ENCODE data around the gene CAPN5. TPM values are rescaled to one million over a fixed set of nuclear protein-coding genes. Genes with fewer than 3 reads are reported as not detected.

CAPN5 gene
- total RNA-seq, 1 donor from 2014 or later = 7.2 TPM

- Histone ChIP-seq H3K36me3 (no peaks in the 10 kb centered on the region), H3K27ac (no peak overlapping the region), H3K9me3 (no peaks in the 10 kb centered on the region), H3K4me3 (no peak overlapping the region), H3K27me3 (ENCODE audit: low read depth) (no peaks in the 10 kb centered on the region), H3K4me1 (no peaks in the 10 kb centered on the region)
- intact Hi-C loops (cut with DNase I) = no loop called here
- ATAC-seq (no peak), DNase-seq (peak; percentile 36)
- TF ChIP-seq, protein P1, sequence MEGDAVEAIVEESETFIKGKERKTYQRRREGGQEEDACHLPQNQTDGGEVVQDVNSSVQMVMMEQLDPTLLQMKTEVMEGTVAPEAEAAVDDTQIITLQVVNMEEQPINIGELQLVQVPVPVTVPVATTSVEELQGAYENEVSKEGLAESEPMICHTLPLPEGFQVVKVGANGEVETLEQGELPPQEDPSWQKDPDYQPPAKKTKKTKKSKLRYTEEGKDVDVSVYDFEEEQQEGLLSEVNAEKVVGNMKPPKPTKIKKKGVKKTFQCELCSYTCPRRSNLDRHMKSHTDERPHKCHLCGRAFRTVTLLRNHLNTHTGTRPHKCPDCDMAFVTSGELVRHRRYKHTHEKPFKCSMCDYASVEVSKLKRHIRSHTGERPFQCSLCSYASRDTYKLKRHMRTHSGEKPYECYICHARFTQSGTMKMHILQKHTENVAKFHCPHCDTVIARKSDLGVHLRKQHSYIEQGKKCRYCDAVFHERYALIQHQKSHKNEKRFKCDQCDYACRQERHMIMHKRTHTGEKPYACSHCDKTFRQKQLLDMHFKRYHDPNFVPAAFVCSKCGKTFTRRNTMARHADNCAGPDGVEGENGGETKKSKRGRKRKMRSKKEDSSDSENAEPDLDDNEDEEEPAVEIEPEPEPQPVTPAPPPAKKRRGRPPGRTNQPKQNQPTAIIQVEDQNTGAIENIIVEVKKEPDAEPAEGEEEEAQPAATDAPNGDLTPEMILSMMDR (IDR thresholded peaks at IDR 0.05) = no peak
These were observed 26.5 kb downstream of the CAPN5 start for GRCh38 chr11:77093056-77093891.

- DNase-seq = peak; percentile 18
- intact Hi-C loops (cut with DNase I) = no loop called here
- no peaks in the 10 kb centered on the region for H3K4me1 ChIP-seq
These were observed 27.4 kb downstream of the CAPN5 start for GRCh38 chr11:77093987-77094840.

DNA sequence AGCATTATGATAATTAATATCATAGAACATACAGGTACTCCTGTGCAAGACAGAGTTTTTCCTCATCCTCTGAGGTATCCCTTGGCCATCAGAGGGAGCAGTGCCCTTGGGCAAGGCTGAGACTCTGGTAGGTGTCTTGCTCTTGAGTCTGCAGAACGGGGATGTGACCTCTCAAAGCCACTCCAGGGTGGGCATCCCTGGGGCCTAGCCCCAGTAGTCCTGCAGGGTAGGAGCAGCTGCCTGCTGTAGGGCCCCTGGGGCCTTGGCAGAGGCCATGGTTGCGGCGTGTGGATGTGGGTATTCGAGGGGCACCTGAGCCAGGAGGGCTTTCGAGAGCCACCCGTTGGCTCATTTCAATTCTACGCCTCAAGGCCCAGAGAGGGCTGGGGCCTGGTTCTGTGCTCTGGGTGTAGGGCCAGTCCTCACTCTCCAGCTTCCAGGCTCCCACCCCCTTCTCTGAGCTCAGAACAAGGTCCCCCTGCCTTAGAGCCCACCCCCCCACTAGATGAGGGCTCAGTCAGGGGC lies 28.1 kb downstream of the CAPN5 start:
- no peak overlapping the region for H3K27ac ChIP-seq
- TF ChIP-seq, protein P1 (IDR thresholded peaks at IDR 0.05) = no peak
- H3K27me3 ChIP-seq (ENCODE audit: low read depth) = no peaks in the 10 kb centered on the region
- H3K36me3 ChIP-seq = no peaks in the 10 kb centered on the region
- ATAC-seq = no peak
- intact Hi-C loops (cut with DNase I) = no loop called here
- peak; percentile 32 for DNase-seq
- H3K4me3 ChIP-seq = no peak overlapping the region
- H3K4me1 ChIP-seq = no peaks in the 10 kb centered on the region
- no peaks in the 10 kb centered on the region for H3K9me3 ChIP-seq

More at GRCh38 chr11:77093987-77094840, 27.4 kb downstream of the CAPN5 start:
- no peak for ATAC-seq
- Histone ChIP-seq H3K36me3 (no peaks in the 10 kb centered on the region), H3K4me3 (no peak overlapping the region), H3K9me3 (no peaks in the 10 kb centered on the region), H3K27ac (no peak overlapping the region), H3K27me3 (ENCODE audit: low read depth) (no peaks in the 10 kb centered on the region)
- TF ChIP-seq, protein P1 (IDR thresholded peaks at IDR 0.05) = no peak

DNA sequence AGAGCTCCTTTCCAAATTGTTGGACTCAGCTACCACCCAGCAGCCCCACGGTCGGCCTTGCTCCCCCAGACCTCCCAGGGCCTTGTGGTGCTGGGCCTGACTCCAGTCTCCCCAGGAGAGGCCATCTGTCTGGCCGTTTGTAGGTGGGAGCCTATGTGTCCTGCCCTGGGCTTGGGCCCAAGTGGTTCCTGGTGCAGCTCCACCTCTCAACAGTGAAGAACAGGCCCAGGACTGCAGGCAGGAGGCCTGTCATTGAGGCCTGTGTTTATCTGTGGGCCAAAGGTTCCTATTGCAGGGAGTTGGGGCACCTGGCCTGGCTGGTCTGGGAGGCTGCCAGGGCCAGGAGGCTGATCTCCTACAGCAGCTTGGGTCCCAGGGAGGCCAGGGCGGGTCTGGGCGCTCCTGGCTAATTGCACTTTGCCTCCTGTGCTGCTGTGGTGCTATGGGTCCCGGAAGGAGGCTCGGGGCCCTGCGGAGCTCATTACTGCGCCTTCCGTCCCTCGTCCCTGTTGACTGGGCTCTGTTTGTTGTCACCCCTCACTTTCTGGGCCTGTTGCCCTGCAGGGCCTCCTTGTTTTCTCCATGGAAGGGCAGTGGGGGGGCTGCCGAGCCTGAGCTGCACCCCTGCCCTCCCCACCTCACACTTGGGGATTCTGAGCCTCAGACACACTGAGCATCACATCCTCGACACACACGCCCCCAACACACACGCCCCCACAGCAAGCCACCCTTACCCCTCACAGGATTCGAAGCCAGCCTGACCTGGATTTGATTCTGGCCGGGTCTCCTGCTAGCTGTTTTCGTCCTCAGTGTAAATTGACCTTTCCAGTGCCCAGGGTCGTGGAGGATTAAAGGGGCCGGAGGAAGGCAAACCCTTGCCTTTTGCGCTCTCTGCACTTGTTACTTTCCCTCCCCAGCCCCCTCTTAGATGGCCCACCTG lies 29.1 kb downstream of the CAPN5 start:
- TF ChIP-seq, protein P1 (IDR thresholded peaks at IDR 0.05) = no peak

More for the DNA sequence above, 29.1 kb downstream of the CAPN5 start:
- no peaks in the 10 kb centered on the region for H3K27me3 ChIP-seq (ENCODE audit: low read depth)
- DNase-seq (peak; percentile 21), ATAC-seq (no peak)
- no peak overlapping the region for H3K4me3 ChIP-seq
- H3K9me3 ChIP-seq = no peaks in the 10 kb centered on the region
- no peak overlapping the region for H3K27ac ChIP-seq
- intact Hi-C loops (cut with DNase I) = no loop called here
- H3K4me1 ChIP-seq = no peaks in the 10 kb centered on the region
- no peaks in the 10 kb centered on the region for H3K36me3 ChIP-seq

All from lower lobe of right lung (tissue), 2 donors.